HG02885 (cell line): ENCODE results near the gene TP73.
"Not testable (repeated sequence)": the region's sequence is repeated elsewhere in the genome, so short reads cannot be mapped to it uniquely, and the experiment has no call there.

Source experiments
- ATAC-seq: cut with Tn5 transposase; IDR thresholded peaks from one replicate; pipeline ENCODE4 v1.9.1; 2021; ENCODE audit warnings: mild to moderate bottlenecking; ENCODE audit not compliant: unreplicated experiment, poor library complexity

The TP73 gene

GRCh38 chr1:3717715-3718601 is 65.6 kb downstream of the TP73 start:
- ATAC-seq, result no peak

- no peak for ATAC-seq
Measured at GRCh38 chr1:3718764-3719163, 66.4 kb downstream of the TP73 start.

DNA sequence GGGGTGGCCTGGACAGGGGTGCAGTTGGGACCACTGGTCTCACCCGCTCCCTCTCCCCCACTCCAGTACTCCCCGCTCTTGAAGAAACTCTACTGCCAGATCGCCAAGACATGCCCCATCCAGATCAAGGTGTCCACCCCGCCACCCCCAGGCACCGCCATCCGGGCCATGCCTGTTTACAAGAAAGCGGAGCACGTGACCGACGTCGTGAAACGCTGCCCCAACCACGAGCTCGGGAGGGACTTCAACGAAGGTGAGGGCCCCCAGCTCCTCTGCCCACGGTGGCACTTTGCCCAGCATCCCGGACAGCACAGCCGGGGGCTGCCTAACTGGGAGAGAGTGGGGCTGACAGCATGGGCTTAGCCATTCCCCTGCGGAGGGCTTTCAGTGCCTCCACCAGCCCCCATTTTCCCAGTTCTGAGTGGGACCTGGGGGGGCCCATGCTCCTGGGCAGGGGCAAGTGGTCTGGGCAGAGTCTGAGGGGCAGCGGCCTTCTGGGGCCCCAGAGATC is 69.7 kb downstream of the TP73 start:
- no peak for ATAC-seq

DNA sequence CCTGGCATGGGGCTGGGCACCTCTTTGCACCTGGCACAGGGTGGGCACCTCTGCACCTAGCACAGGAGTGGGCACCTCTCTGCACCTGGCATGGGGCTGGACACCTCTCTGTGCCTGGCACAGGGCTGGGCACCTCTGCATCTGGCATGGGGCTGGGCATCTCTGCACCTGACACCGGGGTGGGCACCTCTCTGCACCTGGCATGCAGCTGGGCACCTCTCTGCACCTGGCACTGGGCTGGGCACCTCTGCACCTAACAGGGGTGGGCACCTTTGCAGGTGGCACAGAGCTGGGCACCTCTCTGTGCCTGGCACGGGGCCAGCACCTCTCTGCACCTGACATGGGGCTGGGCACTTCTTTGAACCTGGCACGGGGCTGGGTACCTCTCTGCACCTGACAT is 70.5 kb downstream of the TP73 start:
- no peak for ATAC-seq

DNA sequence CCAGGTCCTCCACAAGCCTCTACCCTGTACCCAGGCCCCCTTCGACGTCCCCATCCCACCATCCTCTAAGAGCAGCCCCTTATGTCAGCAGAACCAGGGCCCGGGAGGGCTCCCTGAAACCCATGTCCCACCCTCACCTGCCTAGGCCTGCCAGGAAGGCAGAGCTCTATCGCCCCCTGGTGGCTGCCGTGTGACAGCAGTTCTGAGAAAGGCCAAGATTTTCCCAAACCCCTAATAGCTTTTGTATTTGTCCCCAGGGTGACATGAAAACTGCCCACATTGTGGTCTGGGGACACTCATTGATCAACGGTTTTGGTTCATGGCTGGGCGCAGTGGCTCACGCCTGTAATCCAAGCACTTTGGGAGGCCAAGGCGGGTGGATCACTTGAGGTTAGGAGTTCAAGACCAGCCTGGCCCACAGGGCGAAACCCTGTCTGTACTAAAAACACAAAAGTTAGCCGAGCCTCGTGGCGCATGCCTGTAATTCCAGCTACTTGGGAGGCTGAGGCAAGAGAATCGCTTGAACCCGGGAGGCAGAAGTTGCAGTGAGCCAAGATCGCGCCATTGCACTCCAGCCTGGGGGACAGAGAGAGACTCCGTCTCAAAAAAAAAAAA is 72.2 kb downstream of the TP73 start:
- ATAC-seq, result not testable (repeated sequence)

DNA sequence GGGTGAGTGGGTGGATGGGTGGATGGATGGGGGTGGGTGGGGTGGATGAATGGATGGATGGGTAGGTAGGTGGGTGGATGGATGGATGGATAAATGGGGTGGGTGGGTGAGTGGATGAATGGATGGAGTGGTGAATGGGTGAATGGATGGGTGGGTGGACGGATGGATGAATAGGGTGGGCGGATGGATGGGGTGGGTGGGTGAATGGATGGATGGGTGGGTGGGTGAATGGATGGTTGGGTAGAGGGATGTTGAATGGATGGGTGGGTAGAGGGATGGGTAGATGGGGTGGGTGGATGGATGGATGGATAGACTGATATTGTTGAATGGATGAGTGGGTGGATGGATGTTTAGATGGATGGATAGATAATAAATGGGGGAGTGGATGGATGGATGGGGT is 73.0 kb downstream of the TP73 start:
- ATAC-seq, result no peak

- ATAC-seq, result no peak
Measured at GRCh38 chr1:3727042-3727824, 74.9 kb downstream of the TP73 start.

- ATAC-seq, result no peak
Measured at GRCh38 chr1:3727825-3728776, 75.8 kb downstream of the TP73 start.

DNA sequence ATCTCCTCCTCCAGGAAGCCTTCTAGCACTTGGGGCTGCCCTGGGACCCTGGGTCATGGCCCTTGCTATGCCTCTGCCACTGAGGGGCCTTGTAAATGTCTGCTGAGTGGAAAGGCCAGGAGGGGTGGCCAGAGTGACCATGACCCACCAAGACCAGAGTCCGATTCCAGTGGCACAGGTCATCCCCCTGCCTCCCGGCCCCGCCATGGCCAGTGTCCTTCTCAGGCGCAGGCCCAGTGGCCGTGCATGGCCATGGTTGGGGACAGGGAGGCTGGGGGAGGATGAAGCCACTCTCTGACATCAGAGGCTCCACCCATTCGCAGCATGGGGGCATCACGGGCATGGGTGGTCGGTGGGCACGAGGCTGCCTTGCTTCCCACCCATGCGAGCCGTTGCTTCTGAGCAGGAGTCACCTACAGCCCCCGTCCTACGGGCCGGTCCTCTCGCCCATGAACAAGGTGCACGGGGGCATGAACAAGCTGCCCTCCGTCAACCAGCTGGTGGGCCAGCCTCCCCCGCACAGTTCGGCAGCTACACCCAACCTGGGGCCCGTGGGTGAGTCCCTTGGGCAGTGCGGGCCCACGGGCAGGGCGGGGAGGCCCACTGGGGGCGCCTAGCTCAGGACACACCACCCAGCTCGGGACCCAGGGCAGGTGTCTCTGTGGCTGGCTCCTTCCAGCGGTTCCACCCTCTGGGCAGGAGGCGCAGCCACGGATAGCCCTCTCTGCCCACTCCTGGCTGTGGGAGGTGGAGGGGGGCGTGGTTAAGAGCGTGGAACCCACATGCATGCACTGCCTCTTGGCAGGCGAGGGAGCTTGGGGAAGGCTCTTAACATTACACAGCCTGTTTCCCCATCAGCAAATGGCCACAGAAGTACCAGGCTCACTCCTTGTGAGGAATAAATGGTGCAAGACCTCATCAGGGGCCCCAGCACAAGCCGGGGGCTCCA is 77.6 kb downstream of the TP73 start:
- no peak for ATAC-seq

DNA sequence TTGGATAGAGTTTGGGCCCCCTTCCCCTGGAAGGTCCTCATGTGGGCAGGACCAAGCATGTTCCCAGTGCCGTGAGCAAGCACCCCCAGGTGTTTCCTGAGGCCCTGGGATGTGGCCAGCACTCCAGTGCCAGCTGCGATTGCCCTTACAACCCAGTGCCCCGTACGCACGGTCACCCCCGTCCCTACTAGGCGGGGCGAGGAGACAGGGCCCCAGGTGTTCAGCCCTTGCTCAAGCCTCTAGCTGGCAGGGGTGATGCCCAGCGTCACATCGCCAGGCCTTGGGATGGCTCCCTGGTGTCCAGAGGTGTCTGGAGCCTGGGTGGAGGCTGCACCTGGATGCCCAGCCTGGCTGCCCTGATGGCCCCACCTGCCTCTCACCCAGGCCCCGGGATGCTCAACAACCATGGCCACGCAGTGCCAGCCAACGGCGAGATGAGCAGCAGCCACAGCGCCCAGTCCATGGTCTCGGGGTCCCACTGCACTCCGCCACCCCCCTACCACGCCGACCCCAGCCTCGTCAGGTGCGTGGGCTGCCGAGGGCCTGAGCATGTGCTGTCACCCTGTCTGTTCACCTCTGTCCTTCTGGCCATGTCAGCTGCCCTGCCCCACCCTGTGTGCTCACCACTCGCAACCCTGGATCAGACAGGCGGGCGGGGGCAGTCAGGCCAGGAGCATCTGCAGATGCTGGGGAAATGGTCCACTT is 78.4 kb downstream of the TP73 start:
- no peak for ATAC-seq

DNA sequence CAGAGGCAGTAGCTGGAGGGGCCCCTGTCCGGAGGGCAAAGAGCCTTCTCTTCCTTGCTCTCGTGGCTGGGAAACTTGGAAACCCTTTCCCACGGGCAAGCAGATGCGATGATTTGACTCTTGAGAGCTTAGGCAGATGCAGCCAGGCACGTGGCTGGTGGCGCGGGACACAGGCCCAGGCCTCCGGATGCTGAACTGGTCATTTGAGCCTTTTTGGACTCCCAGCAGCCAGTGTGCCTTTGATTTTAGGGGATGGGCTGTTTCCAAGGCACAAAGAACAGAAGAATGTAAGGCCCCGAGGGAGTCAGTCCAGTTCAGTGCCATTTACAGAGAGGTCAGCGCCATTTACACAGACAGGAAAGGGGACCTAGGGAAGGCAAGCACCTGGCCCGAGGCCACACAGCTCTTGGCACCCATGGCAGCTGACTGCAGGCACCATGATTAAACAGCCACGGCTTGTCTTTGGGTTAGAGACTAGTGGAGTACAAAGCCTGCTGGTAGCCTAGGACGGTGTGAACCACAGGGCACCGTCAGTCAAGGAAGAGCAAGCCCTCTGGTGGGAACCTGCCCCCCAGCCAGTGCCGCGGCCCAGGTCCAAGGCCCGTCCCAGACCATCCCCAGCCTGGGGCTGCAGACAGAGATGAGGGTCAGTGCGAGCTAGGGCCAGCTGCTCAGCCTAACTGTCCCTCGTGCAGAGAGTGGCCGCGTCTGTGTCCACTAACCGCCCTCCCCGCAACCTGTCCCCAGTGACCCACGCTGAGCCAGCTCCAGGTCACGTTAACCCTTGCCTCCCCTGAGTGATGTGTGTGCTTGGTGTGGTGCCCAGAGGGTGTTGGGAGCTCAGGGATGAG is 79.5 kb downstream of the TP73 start:
- ATAC-seq, result no peak

GRCh38 chr1:3732434-3733093 is 80.2 kb downstream of the TP73 start:
- ATAC-seq, result no peak

GRCh38 chr1:3733094-3733882 is 81.0 kb downstream of the TP73 start:
- no peak for ATAC-seq

- no peak for ATAC-seq
Measured at GRCh38 chr1:3733883-3734589, 81.7 kb downstream of the TP73 start.

- no peak for ATAC-seq
Measured at GRCh38 chr1:3734602-3735001, 82.3 kb downstream of the TP73 start.
